H1 (cell line): ENCODE data around the gene AP4M1. TPM values are rescaled to one million over a fixed set of nuclear protein-coding genes. Genes with fewer than 3 reads are reported as not detected.

ENCODE experiments used
- CTCF ChIA-PET: fragments of 300-600 bp; sonication (Branson Sonifier 250); formaldehyde crosslinking; loops from one replicate; lab custom pipeline; 2021; ENCODE audit not compliant: partially characterized antibody; lab: Charles Lee
- POLR2A ChIA-PET: fragments of 300-600 bp; sonication (Branson Sonifier 250); formaldehyde crosslinking; loops from one replicate; lab custom pipeline; 2021; ENCODE audit warnings: inconsistent platforms; ENCODE audit not compliant: partially characterized antibody; lab: Charles Lee
- DNase-seq, 2 experiments: peaks; one replicate each; pipeline versions ENCODE4 v3.0.0 to v3.0.0-alpha.2; 2010 to 2022; ENCODE audit warnings: low spot score in 2 of 2, low read depth in 1 of 2, mixed read lengths in 1 of 2
- FAIRE-seq: peaks from 2 replicates; lab custom pipeline; 2011; peaks lifted over from hg19 to GRCh38; lab: Jason Lieb, UNC
- H2AFZ ChIP-seq: 2 replicates; pipeline ENCODE4 v1.8.1; 2012; ENCODE audit warnings: low read length, inconsistent platforms
- H2AK5ac ChIP-seq: 2 replicates; pipeline ENCODE4 v1.6.1; 2013; ENCODE audit warnings: low read depth, low read length
- H2BK120ac ChIP-seq: replicated peaks from 2 replicates; pipeline ENCODE3; 2013; ENCODE audit warnings: low read depth, low read length, inconsistent platforms
- H2BK12ac ChIP-seq: 2 replicates; pipeline ENCODE4 v1.6.1; 2013; ENCODE audit warnings: low read depth, low read length
- H2BK15ac ChIP-seq: 2 replicates; pipeline ENCODE4 v1.6.1; 2013; ENCODE audit warnings: low read length
- H2BK20ac ChIP-seq: 2 replicates; pipeline ENCODE4 v1.6.1; 2013; ENCODE audit warnings: low read length
- H2BK5ac ChIP-seq: 2 replicates; pipeline ENCODE4 v1.6.1; 2013; ENCODE audit warnings: low read depth, low read length
- H3K14ac ChIP-seq: 2 replicates; pipeline ENCODE4 v1.6.1; 2013; ENCODE audit warnings: inconsistent platforms; ENCODE audit not compliant: insufficient read length
- H3K18ac ChIP-seq: 2 replicates; pipeline ENCODE4 v1.6.1; 2013; ENCODE audit warnings: low read length; ENCODE audit errors: extremely low read depth
- H3K23ac ChIP-seq: 2 replicates; pipeline ENCODE4 v1.6.1; 2013; ENCODE audit warnings: inconsistent platforms; ENCODE audit not compliant: insufficient read length
- H3K23me2 ChIP-seq: 2 replicates; pipeline ENCODE4 v1.6.1; 2013; ENCODE audit warnings: low read depth, low read length
- H3K27ac ChIP-seq: 2 replicates; pipeline ENCODE4 v1.6.1; 2011; ENCODE audit warnings: low read depth, low read length, inconsistent platforms
- H3K27me3 ChIP-seq, 4 experiments: replicated peaks in 1 of 4; 1 replicate in 1 of 4; 2 replicates in 3 of 4; pipeline versions ENCODE4 v1.6.1 to v1.8.1; 2011 to 2013; ENCODE audit warnings: low read length in 3 of 4, mild to moderate bottlenecking in 3 of 4, inconsistent platforms in 2 of 4, mixed read lengths in 2 of 4, moderate library complexity in 1 of 4; ENCODE audit not compliant: control insufficient read depth in 3 of 4, insufficient read depth in 3 of 4; ENCODE audit errors: extremely low read depth in 1 of 4
- H3K36me3 ChIP-seq, 4 experiments: 2 replicates each; pipeline versions ENCODE4 v1.6.1 to v1.8.1; 2011 to 2013; ENCODE audit warnings: mild to moderate bottlenecking in 4 of 4, low read length in 3 of 4, moderate library complexity in 2 of 4, control low read depth in 1 of 4, inconsistent platforms in 1 of 4; ENCODE audit not compliant: insufficient read depth in 4 of 4, control insufficient read depth in 2 of 4
- H3K4ac ChIP-seq: replicated peaks from 2 replicates; pipeline ENCODE3; 2013; ENCODE audit warnings: low read length, low read depth, mixed read lengths, inconsistent platforms; ENCODE audit not compliant: insufficient read length
- H3K4me1 ChIP-seq, 4 experiments: replicated peaks in 1 of 4; 1 replicate in 1 of 4; 2 replicates in 3 of 4; pipeline versions ENCODE4 v1.6.1 to v1.8.1; 2011 to 2013; ENCODE audit warnings: low read length in 3 of 4, inconsistent platforms in 2 of 4, mixed read lengths in 1 of 4; ENCODE audit not compliant: insufficient read depth in 4 of 4, control insufficient read depth in 3 of 4
- H3K4me2 ChIP-seq, 2 experiments: 2 replicates each; pipeline versions ENCODE4 v1.6.1 to v1.8.1; 2011 to 2013; ENCODE audit warnings: low read depth in 2 of 2, low read length in 2 of 2, control low read depth in 1 of 2, inconsistent platforms in 1 of 2, mild to moderate bottlenecking in 1 of 2; ENCODE audit not compliant: insufficient read depth in 1 of 2
- H3K4me3 ChIP-seq, 4 experiments: fragments of 200-600, 300-600 bp in 1 of 4; sonication (generic), shearing (Covaris generic), sonication (Bioruptor Twin) in 1 of 4; 2 replicates each; pipeline versions ENCODE4 v1.5.1 to v1.8.1; 2011 to 2016; ENCODE audit warnings: low read length in 4 of 4, low read depth in 3 of 4, control low read depth in 2 of 4, inconsistent platforms in 2 of 4, mild to moderate bottlenecking in 2 of 4, mixed read lengths in 1 of 4, moderate library complexity in 1 of 4; ENCODE audit not compliant: insufficient read depth in 2 of 4; ENCODE audit errors: extremely low read depth in 1 of 4
- H3K56ac ChIP-seq: replicated peaks from 2 replicates; pipeline ENCODE3; 2013; ENCODE audit warnings: low read depth, mild to moderate bottlenecking, mixed read lengths, low read length, inconsistent platforms; ENCODE audit not compliant: insufficient read length
- H3K79me1 ChIP-seq: 2 replicates; pipeline ENCODE4 v1.6.1; 2013; ENCODE audit warnings: low read depth, low read length, control low read depth
- H3K79me2 ChIP-seq, 2 experiments: 2 replicates each; pipeline versions ENCODE4 v1.6.1 to v1.8.1; 2012 to 2013; ENCODE audit warnings: low read length in 2 of 2, mild to moderate bottlenecking in 2 of 2, inconsistent platforms in 1 of 2; ENCODE audit not compliant: insufficient read depth in 2 of 2, control insufficient read depth in 1 of 2
- H3K9ac ChIP-seq, 4 experiments: replicated peaks in 1 of 4; 1 replicate in 1 of 4; 2 replicates in 3 of 4; pipeline versions ENCODE4 v1.6.1 to v1.8.1; 2011 to 2013; ENCODE audit warnings: low read depth in 3 of 4, low read length in 3 of 4, control low read depth in 2 of 4, mild to moderate bottlenecking in 2 of 4, moderate library complexity in 2 of 4, inconsistent platforms in 1 of 4; ENCODE audit errors: extremely low read depth in 1 of 4
- H3K9me3 ChIP-seq, 2 experiments: 2 replicates each; pipeline versions ENCODE4 v1.6.1 to v1.8.1; 2012 to 2013; ENCODE audit warnings: mild to moderate bottlenecking in 2 of 2, moderate library complexity in 2 of 2, control low read depth in 1 of 2, inconsistent platforms in 1 of 2, low read depth in 1 of 2, low read length in 1 of 2, mixed read lengths in 1 of 2; ENCODE audit not compliant: insufficient read depth in 2 of 2
- H4K20me1 ChIP-seq, 2 experiments: replicated peaks in 1 of 2; 2 replicates each; pipeline versions ENCODE3 to v1.8.1; 2011 to 2013; ENCODE audit warnings: inconsistent platforms in 2 of 2, low read length in 2 of 2, mild to moderate bottlenecking in 1 of 2; ENCODE audit not compliant: insufficient read depth in 2 of 2, control insufficient read depth in 1 of 2
- H4K5ac ChIP-seq: 2 replicates; pipeline ENCODE4 v1.6.1; 2013; ENCODE audit warnings: low read length, low read depth, mixed read lengths, inconsistent platforms; ENCODE audit not compliant: insufficient read length
- H4K8ac ChIP-seq: 2 replicates; pipeline ENCODE4 v1.8.0; 2013; ENCODE audit warnings: mild to moderate bottlenecking, moderate library complexity, low read length, inconsistent platforms; ENCODE audit not compliant: insufficient read depth; ENCODE audit errors: extremely low read depth
- H4K91ac ChIP-seq: replicated peaks from 2 replicates; pipeline ENCODE3; 2013; ENCODE audit warnings: low read length, mixed read lengths, inconsistent platforms; ENCODE audit not compliant: insufficient read length
- ASH2L ChIP-seq: fragments of 200-600, 300-600 bp; sonication (generic); IDR thresholded peaks from one replicate; pipeline ENCODE4 v1.7.1; 2017; ENCODE audit warnings: low read length
- CEBPB ChIP-seq: IDR thresholded peaks from 2 replicates; pipeline ENCODE4 v1.6.1; 2012; ENCODE audit warnings: low read depth, low read length
- EZH2 ChIP-seq: fragments of 200-600 bp; sonication (generic); IDR thresholded peaks from 2 replicates; pipeline ENCODE4 v1.7.1; 2012; ENCODE audit warnings: low read depth, mild to moderate bottlenecking, moderate library complexity, low read length, inconsistent platforms; ENCODE audit not compliant: severe bottlenecking
- KDM1A ChIP-seq: fragments of 200-600, 300-600 bp; sonication (generic); IDR thresholded peaks from 2 replicates; pipeline ENCODE4 v1.7.1; 2016; ENCODE audit warnings: mild to moderate bottlenecking, low read length, borderline replicate concordance
- POLR2AphosphoS5 ChIP-seq: IDR thresholded peaks from 2 replicates; pipeline ENCODE4 v1.6.1; 2011; ENCODE audit warnings: low read depth, low read length
- RBBP5 ChIP-seq: IDR thresholded peaks from 2 replicates; pipeline ENCODE4 v1.7.1; 2012; ENCODE audit warnings: low read depth, mild to moderate bottlenecking, inconsistent platforms, low read length, moderate library complexity, borderline replicate concordance
- RNF2 ChIP-seq: fragments of 200-900, 300-1000 bp; sonication (generic); IDR thresholded peaks from 2 replicates; pipeline ENCODE4 v1.7.1; 2016; ENCODE audit warnings: borderline replicate concordance, low read depth, mild to moderate bottlenecking, antibody characterized with exemption, low read length; ENCODE audit not compliant: poor library complexity, severe bottlenecking; ENCODE audit errors: missing control alignments
- TAF1 ChIP-seq: IDR thresholded peaks from 2 replicates; pipeline ENCODE4 v1.6.1; 2011; ENCODE audit warnings: mild to moderate bottlenecking, low read depth, low read length
- TAF7 ChIP-seq: optimal IDR thresholded peaks from 2 replicates; pipeline ENCODE3; 2011; ENCODE audit warnings: low read depth, mild to moderate bottlenecking, inconsistent platforms, low read length, moderate library complexity, borderline replicate concordance
- TBP ChIP-seq: IDR thresholded peaks from 2 replicates; pipeline ENCODE4 v1.6.1; 2011; ENCODE audit warnings: low read depth, low read length, improper control_type of control experiment
- WGBS, 2 experiments: shearing (Covaris generic) in 1 of 2; methylation state at CpG; one replicate each; pipeline versions ENCODE4 v1.1.6 to v1.1.7; 2013 to 2015; ENCODE audit warnings: low lambda C conversion rate in 2 of 2, mixed read lengths in 2 of 2, inconsistent platforms in 1 of 2, low coverage in 1 of 2, missing lambda C conversion rate in 1 of 2; ENCODE audit not compliant: insufficient replicate concordance in 2 of 2, insufficient coverage in 1 of 2, insufficient read length in 1 of 2; ENCODE audit errors: extremely low coverage in 1 of 2, missing lambda C conversion rate in 1 of 2; 5-methylcytosine and 5-hydroxymethylcytosine counted together
- polyA plus RNA-seq, 7 experiments: library from polyadenylated mRNA; depleted of rRNA in 3 of 7; stranded (reverse) in 5 of 7; unstranded in 2 of 7; fragments of >200 nt in 5 of 7; fragments of 200-250 nt in 2 of 7; gene quantifications; 1 replicate in 5 of 7; 2 replicates in 1 of 7; 4 replicates in 1 of 7; pipeline versions ENCODE4 v1.2.1 to v1.2.3, GENCODE V29; 2011 to 2013; ENCODE audit warnings: missing spikeins in 2 of 7, mixed read lengths in 2 of 7
- total RNA-seq: library from RNA; stranded (reverse); fragmentation: NEBNext Ultra II Directional; extraction: Animal tissue kit (Norgen Biotek cat#: 25700); gene quantifications from 2 replicates; pipeline ENCODE4 v1.2.1, GENCODE V29; 2021

The AP4M1 gene
- total and polyA plus RNA-seq, 2 of the 8 experiments (the other 6 are each of a cell fraction or from before 2014, with no cell fraction given), result 15.2 to 16.6 TPM

GRCh38 chr7:100130608-100131453 lies 29.4 kb downstream of the AP4M1 start:
- peak overlapping the region; percentile 55 for H2BK120ac ChIP-seq
- no peak overlapping the region for H3K14ac ChIP-seq
- peak overlapping the region in 2 of 4 experiments; percentile 11 to 43; a peak in 3 of 8 replicates for H3K4me3 ChIP-seq
- no peak overlapping the region for H4K5ac ChIP-seq
- no peak overlapping the region for H2BK12ac ChIP-seq
- peak overlapping the region; percentile 88; the same call in 1 of the 2 replicates for H2BK15ac ChIP-seq
- peak overlapping the region; percentile 61; the same call in 1 of the 2 replicates for H2BK20ac ChIP-seq
- H2AFZ ChIP-seq, result peak overlapping the region; percentile 86
- H3K36me3 ChIP-seq, result no peaks in the 10 kb centered on the region
- no peaks in the 10 kb centered on the region for H3K79me1 ChIP-seq
- no peak overlapping the region for H3K56ac ChIP-seq
- POLR2A ChIA-PET, result interaction anchor here (0.6 to 4.1 kb wide), 21 partner anchors 10 to 544 kb away, joined by 3 to 68 read pairs (median 4); partner anchors contain the start of genes AP4M1, LAMTOR4, MCM7 and ZKSCAN1
- H3K27me3 ChIP-seq, result peaks cover 0 to 11% (median 0%) of the 10 kb centered on the region in 4 experiments; a peak in 2 of 7 replicates
- 9% methylated on average over 24 of the region's 24 CpGs; no CpG with 5 or more reads in 1 of the 2 experiments for WGBS, 2 experiments
- DNase-seq (peak in 1 of 2 experiments; percentile 99), FAIRE-seq (no peak)
- CTCF ChIA-PET, result interaction anchor here (0.6 to 9.0 kb wide), 36 partner anchors 10 to 1465 kb away, joined by 3 to 108 read pairs (median 5); partner anchors contain the start of genes AP4M1, GAL3ST4, LAMTOR4 and MCM7
- H4K20me1 ChIP-seq, result no peaks in the 10 kb centered on the region
- no peak overlapping the region for H4K8ac ChIP-seq
- peak overlapping the region; percentile 65; the same call in 1 of the 2 replicates for H3K18ac ChIP-seq
- H3K23ac ChIP-seq, result no peak overlapping the region
- no peak overlapping the region for H3K4ac ChIP-seq
- H4K91ac ChIP-seq, result peak overlapping the region; percentile 84
- H2BK5ac ChIP-seq, result no peak overlapping the region
- H3K4me2 ChIP-seq, result peak overlapping the region; percentile 0 to 54; a peak in 3 of 4 replicates
- no peaks in the 10 kb centered on the region for H3K9me3 ChIP-seq
- H3K27ac ChIP-seq, result no peak overlapping the region
- H3K9ac ChIP-seq, result 0 out of 7 replicates have a peak overlapping the region, but pooled peaks of 1 of the 4 experiments have one; percentile 5
- no peaks in the 10 kb centered on the region for H3K79me2 ChIP-seq
- H2AK5ac ChIP-seq, result no peak overlapping the region
- peaks cover 8% of the 10 kb centered on the region; the same call in 1 of the 2 replicates for H3K23me2 ChIP-seq
- H3K4me1 ChIP-seq, result peaks cover 0 to 8% (median 0%) of the 10 kb centered on the region in 4 experiments; a peak in 2 of 7 replicates
- TF ChIP-seq CEBPB (peak; percentile 89), POLR2AphosphoS5 (no peak), RNF2 (no peak), ASH2L (peak; percentile 25), TAF1 (0 out of 2 replicates have a peak, but pooled peaks have one; percentile 38), TAF7 (peak; percentile 26), KDM1A (0 out of 2 replicates have a peak, but pooled peaks have one; percentile 21), RBBP5 (peak; percentile 51; the same call in 1 of the 2 replicates), TBP (peak; percentile 44; the same call in 1 of the 2 replicates), EZH2 (no peak)
